ENCODE measurements around the gene WDFY4.

Gene WDFY4

GRCh38 chr10:48749254-48749787 lies 64.6 kb downstream of the WDFY4 start:
- no peak for TF ChIP-seq CTCF (conservative IDR thresholded peaks at IDR 0.05; ENCODE audit: control insufficient read depth, insufficient read depth, low read depth, low read length)
- no peak for DNase-seq (ENCODE audit: low read depth)
- no peak overlapping the region for H3K4me3 ChIP-seq (ENCODE audit: control insufficient read depth, low read depth, low read length)

- no peak for TF ChIP-seq CTCF (conservative IDR thresholded peaks at IDR 0.05; ENCODE audit: control insufficient read depth, insufficient read depth, low read depth, low read length)
- H3K4me3 ChIP-seq (ENCODE audit: control insufficient read depth, low read depth, low read length): no peak overlapping the region
- no peak for DNase-seq (ENCODE audit: low read depth)
These were observed 65.3 kb downstream of the WDFY4 start for GRCh38 chr10:48750019-48750418.

GRCh38 chr10:48750991-48751390 lies 66.3 kb downstream of the WDFY4 start:
- DNase-seq (ENCODE audit: low read depth): no peak
- H3K4me3 ChIP-seq (ENCODE audit: control insufficient read depth, low read depth, low read length): no peak overlapping the region
- no peak for TF ChIP-seq CTCF (conservative IDR thresholded peaks at IDR 0.05; ENCODE audit: control insufficient read depth, insufficient read depth, low read depth, low read length)

- H3K4me3 ChIP-seq (ENCODE audit: control insufficient read depth, low read depth, low read length): no peak overlapping the region
- no peak for DNase-seq (ENCODE audit: low read depth)
- TF ChIP-seq CTCF (conservative IDR thresholded peaks at IDR 0.05; ENCODE audit: control insufficient read depth, insufficient read depth, low read depth, low read length): no peak
These were observed 67.1 kb downstream of the WDFY4 start for GRCh38 chr10:48751730-48752129.

- DNase-seq (ENCODE audit: low read depth): no peak
- TF ChIP-seq CTCF (conservative IDR thresholded peaks at IDR 0.05; ENCODE audit: control insufficient read depth, insufficient read depth, low read depth, low read length): no peak
- H3K4me3 ChIP-seq (ENCODE audit: control insufficient read depth, low read depth, low read length): no peak overlapping the region
These were observed 73.7 kb downstream of the WDFY4 start for GRCh38 chr10:48758411-48758810.

GRCh38 chr10:48759113-48759901 lies 74.6 kb downstream of the WDFY4 start:
- TF ChIP-seq CTCF (conservative IDR thresholded peaks at IDR 0.05; ENCODE audit: control insufficient read depth, insufficient read depth, low read depth, low read length): no peak
- DNase-seq (ENCODE audit: low read depth): no peak
- H3K4me3 ChIP-seq (ENCODE audit: control insufficient read depth, low read depth, low read length): no peak overlapping the region

Measured in fibroblast of mammary gland (primary cell).